Subcutaneous adipose tissue (tissue), 4 donors: ENCODE measurements around the gene CACNA2D2. TPM values are rescaled to one million over a fixed set of nuclear protein-coding genes. Genes with fewer than 3 reads are reported as not detected.

Source experiments
- total RNA-seq, 4 donors: library from RNA; depleted of rRNA; stranded (reverse); fragments of >200 nt; gene quantifications; one replicate each; pipeline ENCODE4 v1.1.0, GENCODE V29; 2016
- TF ChIP-seq, protein P1 (sequence below): fragments of 450-650 bp; IDR thresholded peaks from one replicate; pipeline ENCODE4 v1.5.1; 2016; ENCODE audit warnings: low read depth, mild to moderate bottlenecking, control low read depth, antibody characterized with exemption, moderate library complexity

The CACNA2D2 gene
- total RNA-seq, 4 donors from 2014 or later = 0.65 to 1.7 (median 0.66) TPM; not detected in 1

DNA sequence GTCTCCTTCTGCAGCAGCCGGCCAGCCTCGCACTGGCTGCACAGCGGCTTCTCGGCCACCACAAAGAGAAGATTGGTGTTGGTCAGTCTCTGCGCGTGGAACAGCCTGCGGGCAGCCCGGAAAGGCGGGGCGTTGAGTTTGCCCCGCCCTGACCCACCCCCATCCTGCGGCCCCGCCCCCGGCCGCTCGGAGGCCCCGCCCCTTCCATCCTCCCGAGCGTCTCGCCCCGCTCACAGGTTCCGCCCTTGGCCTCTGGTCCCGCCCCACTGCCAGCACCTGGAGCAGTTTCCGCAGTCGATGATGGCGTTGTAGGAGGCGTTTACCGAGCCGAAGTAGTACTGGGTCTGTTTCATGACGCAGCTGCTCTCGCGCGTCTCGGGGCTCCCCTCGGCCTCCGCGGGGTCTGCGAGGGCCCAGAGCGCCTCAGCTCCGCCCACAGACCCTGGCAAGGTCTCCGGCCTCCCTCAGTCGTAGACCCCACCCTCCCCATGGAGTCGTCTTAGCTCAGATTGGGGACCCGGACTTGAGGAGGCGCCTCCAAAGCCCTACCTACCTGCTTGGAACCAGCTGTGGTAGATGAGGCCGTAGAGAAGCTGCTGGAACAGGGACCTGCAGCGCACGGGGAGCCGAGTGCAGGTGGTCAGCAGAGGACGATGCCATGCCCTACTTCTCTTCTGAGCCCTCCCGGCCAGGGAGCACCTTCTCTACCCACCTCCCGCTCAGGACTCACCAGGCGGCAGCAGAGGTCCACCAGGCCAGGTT is 138.2 kb downstream of the CACNA2D2 start:
- TF ChIP-seq, protein P1, sequence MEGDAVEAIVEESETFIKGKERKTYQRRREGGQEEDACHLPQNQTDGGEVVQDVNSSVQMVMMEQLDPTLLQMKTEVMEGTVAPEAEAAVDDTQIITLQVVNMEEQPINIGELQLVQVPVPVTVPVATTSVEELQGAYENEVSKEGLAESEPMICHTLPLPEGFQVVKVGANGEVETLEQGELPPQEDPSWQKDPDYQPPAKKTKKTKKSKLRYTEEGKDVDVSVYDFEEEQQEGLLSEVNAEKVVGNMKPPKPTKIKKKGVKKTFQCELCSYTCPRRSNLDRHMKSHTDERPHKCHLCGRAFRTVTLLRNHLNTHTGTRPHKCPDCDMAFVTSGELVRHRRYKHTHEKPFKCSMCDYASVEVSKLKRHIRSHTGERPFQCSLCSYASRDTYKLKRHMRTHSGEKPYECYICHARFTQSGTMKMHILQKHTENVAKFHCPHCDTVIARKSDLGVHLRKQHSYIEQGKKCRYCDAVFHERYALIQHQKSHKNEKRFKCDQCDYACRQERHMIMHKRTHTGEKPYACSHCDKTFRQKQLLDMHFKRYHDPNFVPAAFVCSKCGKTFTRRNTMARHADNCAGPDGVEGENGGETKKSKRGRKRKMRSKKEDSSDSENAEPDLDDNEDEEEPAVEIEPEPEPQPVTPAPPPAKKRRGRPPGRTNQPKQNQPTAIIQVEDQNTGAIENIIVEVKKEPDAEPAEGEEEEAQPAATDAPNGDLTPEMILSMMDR = no peak

DNA sequence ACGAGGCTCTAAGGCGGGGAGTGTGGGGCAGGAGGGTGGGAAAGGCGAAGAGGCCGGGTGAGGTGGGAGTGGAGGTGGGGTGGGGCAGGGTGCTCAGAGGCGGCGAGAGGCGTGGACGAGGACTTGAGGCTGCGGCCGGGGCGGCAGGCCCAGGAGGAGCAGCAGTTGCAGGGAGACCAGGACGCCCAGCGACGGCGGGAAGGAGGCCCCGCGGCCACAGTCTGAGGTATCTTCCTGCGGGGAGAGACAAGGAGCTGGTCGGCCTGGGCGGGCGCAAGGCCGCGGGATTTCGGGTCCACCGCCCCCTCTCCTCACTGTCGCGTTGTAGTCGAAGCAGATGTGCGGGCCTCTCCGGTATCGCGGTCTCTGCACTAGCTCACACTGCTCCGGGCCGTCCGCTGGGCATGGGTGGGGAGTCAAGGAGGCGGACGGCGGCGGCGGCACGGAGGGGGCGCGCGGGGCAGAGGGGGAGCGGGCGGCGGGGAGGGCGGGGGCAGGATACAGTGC is 138.8 kb downstream of the CACNA2D2 start:
- TF ChIP-seq, protein P1 = no peak

DNA sequence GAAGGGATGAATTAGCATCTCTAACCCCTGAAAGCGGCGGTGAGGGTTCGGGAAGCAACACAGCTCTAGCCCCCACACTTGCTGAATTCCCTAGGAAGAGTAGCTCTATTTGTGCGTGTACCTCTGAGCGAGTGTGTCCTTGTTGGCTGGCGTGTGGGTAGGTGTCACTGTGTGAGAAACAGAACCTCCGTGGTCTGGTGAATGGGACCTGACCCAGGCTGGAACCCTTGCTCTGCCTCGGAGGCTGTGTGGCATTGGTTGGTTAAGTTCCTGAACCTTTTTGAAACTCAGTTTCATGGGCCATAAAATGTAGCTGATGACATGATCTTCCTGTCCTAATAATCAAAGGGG is 143.7 kb downstream of the CACNA2D2 start:
- TF ChIP-seq, protein P1 = no peak

DNA sequence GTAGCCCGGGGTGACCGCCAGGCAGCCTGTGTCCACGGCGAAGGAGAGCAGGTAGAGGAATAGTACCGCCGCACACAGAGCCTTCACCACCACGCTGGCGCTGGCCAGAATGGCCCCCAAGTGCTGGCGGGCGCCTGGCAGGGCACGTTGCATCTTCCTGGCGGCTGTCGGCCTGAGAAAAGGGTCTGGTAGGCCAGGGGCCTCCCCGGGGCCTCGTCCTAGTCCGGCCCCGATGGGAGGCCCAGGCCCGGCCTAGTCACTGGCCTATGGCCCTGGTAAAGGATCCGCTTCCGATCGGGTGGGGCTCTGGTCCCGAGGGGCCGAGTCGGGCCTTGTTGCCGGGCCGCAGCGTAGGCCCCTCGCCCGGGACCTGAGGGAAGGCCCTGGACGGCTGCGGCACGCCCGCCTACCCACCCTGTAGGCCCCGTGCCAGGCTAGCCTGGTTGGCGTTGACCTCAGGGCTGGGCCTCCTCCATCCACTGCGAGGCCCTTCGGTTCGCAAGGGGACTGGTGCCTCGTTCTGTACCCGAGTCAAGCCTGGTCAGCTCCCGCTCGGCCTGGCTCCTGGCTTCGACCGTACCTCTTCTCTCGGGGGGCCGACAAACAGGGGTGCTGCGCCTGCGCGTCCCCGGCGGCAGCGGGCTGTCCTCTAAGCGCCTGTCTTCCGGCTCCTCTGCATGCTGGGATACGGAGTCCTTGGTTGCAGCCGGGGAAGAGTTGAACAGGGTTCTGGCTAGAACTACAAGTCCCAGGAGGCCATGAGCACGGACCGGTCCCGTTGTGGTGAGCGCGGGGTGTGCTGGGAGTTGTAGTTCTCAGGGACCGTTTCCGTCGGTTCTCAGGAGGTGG is 144.3 kb downstream of the CACNA2D2 start, which contains the start of gene TMEM115:
TSS of gene TMEM115 (minus strand) at position 611 of the 849 bp plus-strand sequence. CDS start at position 153, 458 bp downstream.
- TF ChIP-seq, protein P1 = no peak

DNA sequence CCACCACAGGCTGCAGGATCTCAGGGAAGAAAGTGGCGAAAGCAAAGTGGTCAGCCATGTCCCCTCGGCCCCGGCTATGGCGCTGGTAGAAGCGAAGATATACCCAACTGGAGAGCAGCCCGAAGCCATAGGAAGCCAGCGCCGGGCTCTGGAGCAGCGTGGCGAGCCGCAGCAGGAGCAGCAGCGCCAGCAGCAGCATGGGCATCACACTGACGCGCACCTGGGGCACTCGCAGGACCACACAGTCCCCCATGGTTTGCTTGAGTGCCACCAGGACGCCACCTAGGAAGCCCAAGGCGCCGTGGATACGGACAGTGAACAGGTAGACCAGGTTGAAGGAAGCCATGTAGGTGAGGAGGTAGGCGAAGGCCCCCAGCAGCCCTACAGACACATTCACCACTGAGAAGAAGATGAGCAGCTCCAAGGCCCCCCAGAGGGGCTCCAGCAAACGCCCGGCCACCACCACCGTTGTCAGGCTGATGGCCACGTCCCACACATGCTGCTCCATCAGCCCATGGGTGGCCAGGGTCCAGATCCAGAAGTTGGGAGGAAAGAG is 145.0 kb downstream of the CACNA2D2 start:
- TF ChIP-seq, protein P1 = no peak

DNA sequence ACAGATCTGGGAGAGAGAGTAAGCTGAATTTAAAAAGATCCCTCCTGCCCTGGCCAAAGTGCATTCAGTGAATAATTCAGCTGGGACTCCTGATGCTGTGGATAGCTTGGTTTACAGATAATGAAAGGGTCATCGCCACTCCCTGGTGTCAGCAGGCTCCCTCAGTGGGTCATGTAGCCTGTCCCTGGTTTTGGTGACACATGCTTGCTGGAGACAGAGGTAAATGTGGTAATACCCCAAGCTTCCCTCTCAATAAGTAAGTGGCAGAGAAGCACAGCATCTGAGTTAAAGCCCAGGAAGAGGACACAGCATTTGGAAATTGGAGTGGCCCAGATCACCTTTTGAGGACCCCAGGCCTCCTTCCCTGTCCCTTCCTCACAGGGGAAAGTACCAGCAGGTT is 146.0 kb downstream of the CACNA2D2 start:
- TF ChIP-seq, protein P1 = no peak

DNA sequence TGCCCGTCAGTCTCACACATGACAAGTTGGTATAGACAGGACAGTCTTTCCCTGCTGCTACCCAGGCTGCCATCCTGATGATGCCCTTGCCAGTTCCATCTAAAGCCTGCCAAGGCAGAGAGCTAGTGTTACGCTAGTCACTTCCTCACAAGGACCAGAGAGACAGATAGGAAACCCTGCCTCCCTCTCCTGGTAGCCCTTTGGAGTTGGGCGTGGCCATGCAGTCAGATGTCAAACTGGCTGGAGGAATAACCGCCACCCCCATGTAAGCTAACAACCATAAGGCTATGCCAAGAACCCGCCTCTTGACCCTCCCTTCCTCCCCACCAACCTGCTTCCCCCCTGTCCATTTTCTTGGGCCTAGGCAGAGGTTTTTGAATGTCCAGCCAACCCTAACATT is 146.9 kb downstream of the CACNA2D2 start:
- TF ChIP-seq, protein P1 = no peak
